ENCODE measurements around the gene ENAH.

DNA sequence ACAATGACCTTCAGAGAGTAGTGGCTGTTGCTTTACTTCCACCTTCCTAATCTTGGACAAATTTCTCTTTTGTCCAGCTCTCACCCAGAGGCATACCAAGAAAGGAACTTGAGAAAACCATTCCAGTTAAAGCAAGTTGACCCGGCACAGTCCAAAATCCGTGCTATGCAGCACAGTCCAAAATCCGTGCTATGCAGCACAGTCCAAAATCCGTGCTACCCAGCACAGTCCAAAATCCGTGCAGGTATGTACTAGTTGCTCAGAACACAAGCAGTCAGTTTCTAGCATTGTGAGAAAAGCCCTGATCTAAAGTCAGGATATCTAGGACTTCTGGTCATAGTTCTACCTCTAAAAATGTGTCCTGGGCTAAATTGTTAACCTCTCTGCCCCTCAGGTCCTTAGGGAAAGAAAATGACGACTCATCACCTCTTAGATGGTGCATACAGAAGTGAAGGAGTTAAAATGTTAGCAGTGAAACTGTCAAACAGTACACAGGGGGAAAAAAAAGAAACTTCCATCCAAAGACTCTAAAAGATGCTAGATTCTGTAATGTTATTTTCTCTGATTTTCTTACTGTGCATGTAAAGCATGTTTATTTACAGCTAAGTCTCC is 40.3 kb upstream of the ENAH start:
- TF ChIP-seq, protein P1, sequence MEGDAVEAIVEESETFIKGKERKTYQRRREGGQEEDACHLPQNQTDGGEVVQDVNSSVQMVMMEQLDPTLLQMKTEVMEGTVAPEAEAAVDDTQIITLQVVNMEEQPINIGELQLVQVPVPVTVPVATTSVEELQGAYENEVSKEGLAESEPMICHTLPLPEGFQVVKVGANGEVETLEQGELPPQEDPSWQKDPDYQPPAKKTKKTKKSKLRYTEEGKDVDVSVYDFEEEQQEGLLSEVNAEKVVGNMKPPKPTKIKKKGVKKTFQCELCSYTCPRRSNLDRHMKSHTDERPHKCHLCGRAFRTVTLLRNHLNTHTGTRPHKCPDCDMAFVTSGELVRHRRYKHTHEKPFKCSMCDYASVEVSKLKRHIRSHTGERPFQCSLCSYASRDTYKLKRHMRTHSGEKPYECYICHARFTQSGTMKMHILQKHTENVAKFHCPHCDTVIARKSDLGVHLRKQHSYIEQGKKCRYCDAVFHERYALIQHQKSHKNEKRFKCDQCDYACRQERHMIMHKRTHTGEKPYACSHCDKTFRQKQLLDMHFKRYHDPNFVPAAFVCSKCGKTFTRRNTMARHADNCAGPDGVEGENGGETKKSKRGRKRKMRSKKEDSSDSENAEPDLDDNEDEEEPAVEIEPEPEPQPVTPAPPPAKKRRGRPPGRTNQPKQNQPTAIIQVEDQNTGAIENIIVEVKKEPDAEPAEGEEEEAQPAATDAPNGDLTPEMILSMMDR (IDR thresholded peaks at IDR 0.05; ENCODE audit: low read length), result no peak
- no peak for TF ChIP-seq EZH2 (IDR thresholded peaks at IDR 0.05; ENCODE audit: borderline replicate concordance, low read length)
